SK-N-SH treated with all-trans-retinoic acid at 6 μM for 48 hours (cell line): ENCODE data around the gene SMS.

Experiments
- ATAC-seq: fragments of 200-7000 bp; cut with Tn5 transposase; 3 replicates; pipeline ENCODE4 v1.9.1; 2020; ENCODE audit warnings: mild to moderate bottlenecking, moderate library complexity
- ARNTL ChIP-seq: fragments of 450-650 bp; formaldehyde crosslinking; IDR thresholded peaks from 2 replicates; pipeline ENCODE4 v1.5.0; 2020; ENCODE audit warnings: low read depth, mild to moderate bottlenecking, moderate library complexity, borderline replicate concordance
- BACH2 ChIP-seq: fragments of 250-450 bp; sonication (Bioruptor Pico); IDR thresholded peaks from 2 replicates; pipeline ENCODE4 v1.9.0; 2021; ENCODE audit warnings: mild to moderate bottlenecking, borderline replicate concordance
- CSDC2 ChIP-seq: fragments of 250-450 bp; sonication (Bioruptor Pico); IDR thresholded peaks from 2 replicates; pipeline ENCODE4 v1.5.0; 2020; ENCODE audit warnings: mild to moderate bottlenecking, moderate library complexity
- ESRRG ChIP-seq: fragments of 250-450 bp; sonication (Bioruptor Pico); IDR thresholded peaks from 2 replicates; pipeline ENCODE4 v1.6.1; 2021; ENCODE audit warnings: mild to moderate bottlenecking
- GLIS3 ChIP-seq: fragments of 250-450 bp; sonication (Bioruptor Pico); IDR thresholded peaks from 2 replicates; pipeline ENCODE4 v1.5.0; 2020; ENCODE audit warnings: mild to moderate bottlenecking, moderate library complexity
- ISL1 ChIP-seq: fragments of 250-450 bp; sonication (Bioruptor Pico); IDR thresholded peaks from 2 replicates; pipeline ENCODE4 v2.1.2; 2022; ENCODE audit warnings: mild to moderate bottlenecking, moderate library complexity
- OSR1 ChIP-seq: fragments of 250-450 bp; sonication (Bioruptor Pico); IDR thresholded peaks from 2 replicates; pipeline ENCODE4 v1.8.0; 2022; ENCODE audit warnings: moderate library complexity, mild to moderate bottlenecking, inconsistent platforms
- RARB ChIP-seq: fragments of 250-450 bp; sonication (Bioruptor Pico); IDR thresholded peaks from 2 replicates; pipeline ENCODE4 v1.8.0; 2021; ENCODE audit warnings: mild to moderate bottlenecking, moderate library complexity
- SNAI2 ChIP-seq: fragments of 250-450 bp; sonication (Bioruptor Pico); IDR thresholded peaks from 2 replicates; pipeline ENCODE4 v1.5.0; 2020; ENCODE audit warnings: mild to moderate bottlenecking, moderate library complexity
- TCF4 ChIP-seq: fragments of 250-450 bp; sonication (Bioruptor Pico); IDR thresholded peaks from 2 replicates; pipeline ENCODE4 v1.8.0; 2021; ENCODE audit warnings: mild to moderate bottlenecking, moderate library complexity, borderline replicate concordance
- TOX ChIP-seq: fragments of 250-450 bp; sonication (Bioruptor Pico); IDR thresholded peaks from 2 replicates; pipeline ENCODE4 v1.8.0; 2021; ENCODE audit warnings: mild to moderate bottlenecking, moderate library complexity, borderline replicate concordance
- TSHZ2 ChIP-seq: fragments of 250-450 bp; sonication (Bioruptor Pico); IDR thresholded peaks from 2 replicates; pipeline ENCODE4 v1.5.0; 2020; ENCODE audit warnings: mild to moderate bottlenecking, moderate library complexity
- ZC3H10 ChIP-seq: fragments of 250-450 bp; sonication (Bioruptor Pico); IDR thresholded peaks from 2 replicates; pipeline ENCODE4 v1.5.1; 2021; ENCODE audit warnings: mild to moderate bottlenecking, moderate library complexity
- ZFP3 ChIP-seq: fragments of 250-450 bp; sonication (Bioruptor Pico); IDR thresholded peaks from 2 replicates; pipeline ENCODE4 v1.5.0; 2020; ENCODE audit warnings: mild to moderate bottlenecking, moderate library complexity
- ZFP30 ChIP-seq: fragments of 450-650 bp; formaldehyde crosslinking; IDR thresholded peaks from 2 replicates; pipeline ENCODE4 v1.5.0; 2022; ENCODE audit warnings: mild to moderate bottlenecking, moderate library complexity
- ZNF565 ChIP-seq: fragments of 450-650 bp; formaldehyde crosslinking; conservative IDR thresholded peaks from 2 replicates; pipeline ENCODE4 v1.5.0; 2020; ENCODE audit warnings: low read depth, mild to moderate bottlenecking, moderate library complexity
- ZNF70 ChIP-seq: fragments of 450-650 bp; formaldehyde crosslinking; IDR thresholded peaks from 2 replicates; pipeline ENCODE4 v1.5.0; 2020; ENCODE audit warnings: mild to moderate bottlenecking, moderate library complexity
- TF ChIP-seq, protein P1 (sequence below): fragments of 250-450 bp; sonication (Bioruptor Pico); IDR thresholded peaks from 2 replicates; pipeline ENCODE4 v1.5.1; 2021; ENCODE audit warnings: mild to moderate bottlenecking, moderate library complexity
- TF ChIP-seq, protein P2 (sequence below): fragments of 250-450 bp; sonication (Bioruptor Pico); IDR thresholded peaks from 2 replicates; pipeline ENCODE4 v1.8.0; 2021; ENCODE audit warnings: low read depth, mild to moderate bottlenecking, moderate library complexity, borderline replicate concordance
- TF ChIP-seq, protein P3 (sequence below): fragments of 250-450 bp; sonication (Bioruptor Pico); IDR thresholded peaks from 2 replicates; pipeline ENCODE4 v1.5.1; 2020; ENCODE audit warnings: low read depth, mild to moderate bottlenecking, moderate library complexity
- TF ChIP-seq, protein P4 (sequence below): fragments of 250-450 bp; sonication (Bioruptor Pico); IDR thresholded peaks from 2 replicates; pipeline ENCODE4 v1.8.0; 2020; ENCODE audit warnings: mild to moderate bottlenecking, moderate library complexity, borderline replicate concordance

Gene SMS

GRCh38 chrX:21940356-21940829 is at the start of gene SMS:
SMS (plus strand) TSS chrX:21940709; CDS start chrX:21940825, 116 bp downstream.
- TF ChIP-seq ISL1, result no peak
- TF ChIP-seq ZC3H10 (CRISPR knock-in tag), result no peak
- TF ChIP-seq SNAI2 (CRISPR knock-in tag), result no peak
- no peak for TF ChIP-seq RARB
- no peak for TF ChIP-seq ZFP3 (CRISPR knock-in tag)
- no peak for TF ChIP-seq ZFP30
- TF ChIP-seq ESRRG (CRISPR knock-in tag), result no peak
- TF ChIP-seq ARNTL, result no peak
- TF ChIP-seq OSR1 (CRISPR knock-in tag), result no peak
- no peak for TF ChIP-seq ZNF565 (CRISPR knock-in tag)
- TF ChIP-seq BACH2 (CRISPR knock-in tag), result no peak
- TF ChIP-seq, protein P1, sequence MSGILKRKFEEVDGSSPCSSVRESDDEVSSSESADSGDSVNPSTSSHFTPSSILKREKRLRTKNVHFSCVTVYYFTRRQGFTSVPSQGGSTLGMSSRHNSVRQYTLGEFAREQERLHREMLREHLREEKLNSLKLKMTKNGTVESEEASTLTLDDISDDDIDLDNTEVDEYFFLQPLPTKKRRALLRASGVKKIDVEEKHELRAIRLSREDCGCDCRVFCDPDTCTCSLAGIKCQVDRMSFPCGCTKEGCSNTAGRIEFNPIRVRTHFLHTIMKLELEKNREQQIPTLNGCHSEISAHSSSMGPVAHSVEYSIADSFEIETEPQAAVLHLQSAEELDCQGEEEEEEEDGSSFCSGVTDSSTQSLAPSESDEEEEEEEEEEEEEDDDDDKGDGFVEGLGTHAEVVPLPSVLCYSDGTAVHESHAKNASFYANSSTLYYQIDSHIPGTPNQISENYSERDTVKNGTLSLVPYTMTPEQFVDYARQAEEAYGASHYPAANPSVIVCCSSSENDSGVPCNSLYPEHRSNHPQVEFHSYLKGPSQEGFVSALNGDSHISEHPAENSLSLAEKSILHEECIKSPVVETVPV (CRISPR knock-in tag), result no peak
- no peak for TF ChIP-seq TOX (CRISPR knock-in tag)
- TF ChIP-seq GLIS3 (CRISPR knock-in tag), result no peak
- no peak for TF ChIP-seq ZNF70 (CRISPR knock-in tag)
- TF ChIP-seq, protein P2, sequence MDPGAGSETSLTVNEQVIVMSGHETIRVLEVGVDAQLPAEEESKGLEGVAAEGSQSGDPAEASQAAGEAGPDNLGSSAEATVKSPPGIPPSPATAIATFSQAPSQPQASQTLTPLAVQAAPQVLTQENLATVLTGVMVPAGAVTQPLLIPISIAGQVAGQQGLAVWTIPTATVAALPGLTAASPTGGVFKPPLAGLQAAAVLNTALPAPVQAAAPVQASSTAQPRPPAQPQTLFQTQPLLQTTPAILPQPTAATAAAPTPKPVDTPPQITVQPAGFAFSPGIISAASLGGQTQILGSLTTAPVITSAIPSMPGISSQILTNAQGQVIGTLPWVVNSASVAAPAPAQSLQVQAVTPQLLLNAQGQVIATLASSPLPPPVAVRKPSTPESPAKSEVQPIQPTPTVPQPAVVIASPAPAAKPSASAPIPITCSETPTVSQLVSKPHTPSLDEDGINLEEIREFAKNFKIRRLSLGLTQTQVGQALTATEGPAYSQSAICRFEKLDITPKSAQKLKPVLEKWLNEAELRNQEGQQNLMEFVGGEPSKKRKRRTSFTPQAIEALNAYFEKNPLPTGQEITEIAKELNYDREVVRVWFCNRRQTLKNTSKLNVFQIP, result no peak
- no peak for TF ChIP-seq TSHZ2 (CRISPR knock-in tag)
- no peak for TF ChIP-seq CSDC2 (CRISPR knock-in tag)
- TF ChIP-seq, protein P3, sequence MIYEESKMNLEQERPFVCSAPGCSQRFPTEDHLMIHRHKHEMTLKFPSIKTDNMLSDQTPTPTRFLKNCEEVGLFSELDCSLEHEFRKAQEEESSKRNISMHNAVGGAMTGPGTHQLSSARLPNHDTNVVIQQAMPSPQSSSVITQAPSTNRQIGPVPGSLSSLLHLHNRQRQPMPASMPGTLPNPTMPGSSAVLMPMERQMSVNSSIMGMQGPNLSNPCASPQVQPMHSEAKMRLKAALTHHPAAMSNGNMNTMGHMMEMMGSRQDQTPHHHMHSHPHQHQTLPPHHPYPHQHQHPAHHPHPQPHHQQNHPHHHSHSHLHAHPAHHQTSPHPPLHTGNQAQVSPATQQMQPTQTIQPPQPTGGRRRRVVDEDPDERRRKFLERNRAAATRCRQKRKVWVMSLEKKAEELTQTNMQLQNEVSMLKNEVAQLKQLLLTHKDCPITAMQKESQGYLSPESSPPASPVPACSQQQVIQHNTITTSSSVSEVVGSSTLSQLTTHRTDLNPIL (CRISPR knock-in tag), result no peak
- ATAC-seq, result peak; percentile 77

DNA sequence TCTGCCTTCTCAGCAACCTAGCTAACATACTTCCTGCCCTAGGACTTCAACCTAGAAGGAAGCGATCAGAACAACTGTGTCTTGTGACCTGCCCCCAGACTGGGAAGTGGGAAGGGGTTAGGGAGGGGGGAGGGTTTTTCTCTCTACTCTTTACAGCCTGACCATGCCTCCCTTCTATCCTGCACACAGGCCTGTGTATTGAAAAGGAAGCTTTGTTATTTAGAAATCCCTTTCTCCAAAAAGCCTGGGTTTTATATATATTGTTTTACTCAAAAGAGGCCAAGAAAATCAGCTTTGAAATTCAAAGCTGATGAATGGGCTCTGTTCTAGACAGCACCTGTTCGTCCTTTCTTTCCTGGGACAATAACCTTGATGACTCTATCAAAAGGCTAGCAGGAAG is 35.2 kb upstream of the SMS start:
- TF ChIP-seq, protein P4, sequence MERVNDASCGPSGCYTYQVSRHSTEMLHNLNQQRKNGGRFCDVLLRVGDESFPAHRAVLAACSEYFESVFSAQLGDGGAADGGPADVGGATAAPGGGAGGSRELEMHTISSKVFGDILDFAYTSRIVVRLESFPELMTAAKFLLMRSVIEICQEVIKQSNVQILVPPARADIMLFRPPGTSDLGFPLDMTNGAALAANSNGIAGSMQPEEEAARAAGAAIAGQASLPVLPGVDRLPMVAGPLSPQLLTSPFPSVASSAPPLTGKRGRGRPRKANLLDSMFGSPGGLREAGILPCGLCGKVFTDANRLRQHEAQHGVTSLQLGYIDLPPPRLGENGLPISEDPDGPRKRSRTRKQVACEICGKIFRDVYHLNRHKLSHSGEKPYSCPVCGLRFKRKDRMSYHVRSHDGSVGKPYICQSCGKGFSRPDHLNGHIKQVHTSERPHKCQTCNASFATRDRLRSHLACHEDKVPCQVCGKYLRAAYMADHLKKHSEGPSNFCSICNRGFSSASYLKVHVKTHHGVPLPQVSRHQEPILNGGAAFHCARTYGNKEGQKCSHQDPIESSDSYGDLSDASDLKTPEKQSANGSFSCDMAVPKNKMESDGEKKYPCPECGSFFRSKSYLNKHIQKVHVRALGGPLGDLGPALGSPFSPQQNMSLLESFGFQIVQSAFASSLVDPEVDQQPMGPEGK (CRISPR knock-in tag), result no peak
- no peak for TF ChIP-seq BACH2 (CRISPR knock-in tag)
- TF ChIP-seq RARB, result no peak
- TF ChIP-seq TCF4, result no peak
- no peak for TF ChIP-seq ZFP30
- no peak for ATAC-seq

- TF ChIP-seq ZFP30 (no peak), ESRRG (CRISPR knock-in tag) (no peak), ARNTL (no peak), GLIS3 (CRISPR knock-in tag) (no peak), ISL1 (no peak), TSHZ2 (CRISPR knock-in tag) (no peak), ZC3H10 (CRISPR knock-in tag) (no peak)
- TF ChIP-seq, protein P2, result no peak
- TF ChIP-seq, protein P3 (CRISPR knock-in tag), result no peak
These were observed 34.6 kb upstream of the SMS start for GRCh38 chrX:21905953-21906352.

More at GRCh38 chrX:21905953-21906352, 34.6 kb upstream of the SMS start:
- no peak for ATAC-seq
